ENCODE measurements around the gene CCDC159. TPM values are rescaled to one million over a fixed set of nuclear protein-coding genes. Genes with fewer than 3 reads are reported as not detected.
"Not testable (repeated sequence)": the region's sequence is repeated elsewhere in the genome, so short reads cannot be mapped to it uniquely, and the experiment has no call there.

Gene CCDC159
- total and polyA plus RNA-seq, 2 donors (not counting 1 experiment from before 2014, with no cell fraction given): 10.1 to 14.4 TPM

DNA sequence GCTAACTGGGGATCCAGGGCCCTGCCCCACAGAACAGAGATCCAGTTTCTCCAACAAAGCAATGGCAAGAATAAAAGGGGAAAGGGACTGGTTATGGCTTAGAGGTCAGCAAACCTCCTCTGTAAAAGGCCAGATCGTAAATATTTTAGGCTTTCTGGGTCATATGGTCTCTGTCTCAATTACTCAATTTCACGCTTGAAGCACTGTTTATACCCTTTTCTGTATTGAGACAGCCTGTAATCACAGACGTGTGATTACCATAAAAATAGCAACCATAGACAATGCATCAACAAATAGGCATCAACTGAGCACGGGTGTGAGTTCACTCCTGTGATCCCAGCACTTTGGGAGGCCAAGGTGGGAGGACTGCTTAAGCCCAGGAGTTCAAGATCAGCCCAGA is 16.2 kb upstream of the CCDC159 start:
- TF ChIP-seq, protein P1, sequence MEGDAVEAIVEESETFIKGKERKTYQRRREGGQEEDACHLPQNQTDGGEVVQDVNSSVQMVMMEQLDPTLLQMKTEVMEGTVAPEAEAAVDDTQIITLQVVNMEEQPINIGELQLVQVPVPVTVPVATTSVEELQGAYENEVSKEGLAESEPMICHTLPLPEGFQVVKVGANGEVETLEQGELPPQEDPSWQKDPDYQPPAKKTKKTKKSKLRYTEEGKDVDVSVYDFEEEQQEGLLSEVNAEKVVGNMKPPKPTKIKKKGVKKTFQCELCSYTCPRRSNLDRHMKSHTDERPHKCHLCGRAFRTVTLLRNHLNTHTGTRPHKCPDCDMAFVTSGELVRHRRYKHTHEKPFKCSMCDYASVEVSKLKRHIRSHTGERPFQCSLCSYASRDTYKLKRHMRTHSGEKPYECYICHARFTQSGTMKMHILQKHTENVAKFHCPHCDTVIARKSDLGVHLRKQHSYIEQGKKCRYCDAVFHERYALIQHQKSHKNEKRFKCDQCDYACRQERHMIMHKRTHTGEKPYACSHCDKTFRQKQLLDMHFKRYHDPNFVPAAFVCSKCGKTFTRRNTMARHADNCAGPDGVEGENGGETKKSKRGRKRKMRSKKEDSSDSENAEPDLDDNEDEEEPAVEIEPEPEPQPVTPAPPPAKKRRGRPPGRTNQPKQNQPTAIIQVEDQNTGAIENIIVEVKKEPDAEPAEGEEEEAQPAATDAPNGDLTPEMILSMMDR (conservative IDR thresholded peaks at IDR 0.05 in 1 of 2, IDR thresholded peaks at IDR 0.05 in 1 of 2; ENCODE audit: low read depth in 1 of 2, low read length in 2 of 2): no peak
- no peak for TF ChIP-seq EZH2 (IDR thresholded peaks at IDR 0.05; ENCODE audit: low read length, missing control alignments)

DNA sequence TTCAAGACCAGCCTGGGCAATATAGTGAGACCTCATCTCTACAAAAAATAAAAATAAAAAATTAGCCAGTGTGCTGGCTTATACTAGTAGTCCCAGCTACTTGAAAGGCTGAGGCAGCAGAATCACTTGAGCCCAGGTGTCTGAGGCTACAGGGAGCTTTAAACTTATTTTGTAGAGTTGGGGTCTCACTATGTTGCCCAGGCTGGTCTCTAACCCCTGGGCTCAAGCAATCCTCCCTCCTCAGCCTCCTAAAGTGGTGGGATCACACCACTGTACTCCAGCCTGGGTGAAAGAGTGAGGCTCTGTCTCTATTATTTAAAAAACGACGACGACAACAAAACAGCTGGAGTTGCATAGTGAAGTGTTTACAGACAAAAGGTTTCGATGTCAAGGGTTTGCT is 14.8 kb upstream of the CCDC159 start:
- H3K4me3 ChIP-seq (replicated peaks in 1 of 4; ENCODE audit: control extremely low read depth in 1 of 4, insufficient read depth in 1 of 4, low read depth in 3 of 4, low read length in 4 of 4): no peak overlapping the region
- no peaks in the 10 kb centered on the region for H4K20me1 ChIP-seq (ENCODE audit: control insufficient read depth, extremely low read depth, insufficient read depth, low read length)
- peaks cover 2% of the 10 kb centered on the region for H3K36me3 ChIP-seq (ENCODE audit: control insufficient read depth, insufficient read depth, low read length)
- no peak overlapping the region for H3K4me2 ChIP-seq (ENCODE audit: extremely low read depth, insufficient read depth, low read length)
- no peaks in the 10 kb centered on the region for H3K9me3 ChIP-seq (ENCODE audit: control insufficient read depth, insufficient read depth, low read depth, low read length)
- no peaks in the 10 kb centered on the region for H3K4me1 ChIP-seq (ENCODE audit: control insufficient read depth, extremely low read depth, insufficient read depth, low read length)
- no peak for DNase-seq (ENCODE audit: low read depth in 2 of 2)
- no peaks in the 10 kb centered on the region for H3K79me2 ChIP-seq (ENCODE audit: control insufficient read depth, insufficient read depth, low read length)
- H3K9ac ChIP-seq (ENCODE audit: insufficient read depth, low read length): no peak overlapping the region
- no peaks in the 10 kb centered on the region for H3K27me3 ChIP-seq (ENCODE audit: control insufficient read depth, insufficient read depth, low read length)
- H3K27ac ChIP-seq (ENCODE audit: insufficient read depth, low read length): no peak overlapping the region
- no peak for TF ChIP-seq EZH2 (IDR thresholded peaks at IDR 0.05; ENCODE audit: low read length, missing control alignments)
- TF ChIP-seq, protein P1 (conservative IDR thresholded peaks at IDR 0.05 in 1 of 2, IDR thresholded peaks at IDR 0.05 in 1 of 2; ENCODE audit: low read depth in 1 of 2, low read length in 2 of 2): no peak
- no peak overlapping the region for H2AFZ ChIP-seq (ENCODE audit: low read length)

More for the DNA sequence above, 16.2 kb upstream of the CCDC159 start:
- H3K4me1 ChIP-seq (ENCODE audit: control insufficient read depth, extremely low read depth, insufficient read depth, low read length): no peaks in the 10 kb centered on the region
- no peaks in the 10 kb centered on the region for H3K79me2 ChIP-seq (ENCODE audit: control insufficient read depth, insufficient read depth, low read length)
- H3K27me3 ChIP-seq (ENCODE audit: control insufficient read depth, insufficient read depth, low read length): no peaks in the 10 kb centered on the region
- no peak overlapping the region for H3K4me2 ChIP-seq (ENCODE audit: extremely low read depth, insufficient read depth, low read length)
- H3K36me3 ChIP-seq (ENCODE audit: control insufficient read depth, insufficient read depth, low read length): no peaks in the 10 kb centered on the region
- H3K9ac ChIP-seq (ENCODE audit: insufficient read depth, low read length): no peak overlapping the region
- DNase-seq (ENCODE audit: low read depth in 2 of 2): no peak
- H2AFZ ChIP-seq (ENCODE audit: low read length): no peak overlapping the region
- no peak overlapping the region for H3K4me3 ChIP-seq (replicated peaks in 1 of 4; ENCODE audit: control extremely low read depth in 1 of 4, insufficient read depth in 1 of 4, low read depth in 3 of 4, low read length in 4 of 4)
- no peaks in the 10 kb centered on the region for H3K9me3 ChIP-seq (ENCODE audit: control insufficient read depth, insufficient read depth, low read depth, low read length)
- no peak overlapping the region for H3K27ac ChIP-seq (ENCODE audit: insufficient read depth, low read length)
- H4K20me1 ChIP-seq (ENCODE audit: control insufficient read depth, extremely low read depth, insufficient read depth, low read length): no peaks in the 10 kb centered on the region

DNA sequence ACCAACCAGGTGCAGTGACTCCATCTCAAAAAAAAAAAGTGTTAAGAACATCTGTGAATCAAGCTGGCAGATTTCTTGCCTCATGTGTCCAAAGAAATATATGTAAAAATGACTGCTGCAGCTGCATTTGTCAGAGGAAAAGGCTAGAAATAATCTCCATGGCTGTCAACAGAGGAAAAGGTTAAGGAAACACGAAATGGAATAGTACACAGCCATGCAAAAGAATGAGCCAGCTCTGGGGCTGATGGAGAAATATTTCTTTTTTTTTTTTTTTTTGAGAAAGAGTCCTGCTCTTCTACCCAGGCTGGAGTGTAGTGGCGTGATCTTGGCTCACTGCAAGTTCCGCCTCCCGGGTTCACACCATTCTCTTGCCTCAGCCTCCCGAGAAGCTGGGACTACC is 13.5 kb upstream of the CCDC159 start:
- Histone ChIP-seq H3K4me1 (ENCODE audit: control insufficient read depth, extremely low read depth, insufficient read depth, low read length) (no peaks in the 10 kb centered on the region), H2AFZ (ENCODE audit: low read length) (no peak overlapping the region), H3K4me2 (ENCODE audit: extremely low read depth, insufficient read depth, low read length) (no peak overlapping the region), H3K27ac (ENCODE audit: insufficient read depth, low read length) (no peak overlapping the region), H3K36me3 (ENCODE audit: control insufficient read depth, insufficient read depth, low read length) (peaks cover 2% of the 10 kb centered on the region), H3K9me3 (ENCODE audit: control insufficient read depth, insufficient read depth, low read depth, low read length) (no peaks in the 10 kb centered on the region), H3K79me2 (ENCODE audit: control insufficient read depth, insufficient read depth, low read length) (no peaks in the 10 kb centered on the region), H4K20me1 (ENCODE audit: control insufficient read depth, extremely low read depth, insufficient read depth, low read length) (no peaks in the 10 kb centered on the region), H3K27me3 (ENCODE audit: control insufficient read depth, insufficient read depth, low read length) (no peaks in the 10 kb centered on the region), H3K4me3 (replicated peaks in 1 of 4; ENCODE audit: control extremely low read depth in 1 of 4, insufficient read depth in 1 of 4, low read depth in 3 of 4, low read length in 4 of 4) (no peak overlapping the region), H3K9ac (ENCODE audit: insufficient read depth, low read length) (no peak overlapping the region)
- TF ChIP-seq, protein P1 (conservative IDR thresholded peaks at IDR 0.05 in 1 of 2, IDR thresholded peaks at IDR 0.05 in 1 of 2; ENCODE audit: low read depth in 1 of 2, low read length in 2 of 2): no peak
- no peak for TF ChIP-seq EZH2 (IDR thresholded peaks at IDR 0.05; ENCODE audit: low read length, missing control alignments)
- DNase-seq (ENCODE audit: low read depth in 2 of 2): no peak

DNA sequence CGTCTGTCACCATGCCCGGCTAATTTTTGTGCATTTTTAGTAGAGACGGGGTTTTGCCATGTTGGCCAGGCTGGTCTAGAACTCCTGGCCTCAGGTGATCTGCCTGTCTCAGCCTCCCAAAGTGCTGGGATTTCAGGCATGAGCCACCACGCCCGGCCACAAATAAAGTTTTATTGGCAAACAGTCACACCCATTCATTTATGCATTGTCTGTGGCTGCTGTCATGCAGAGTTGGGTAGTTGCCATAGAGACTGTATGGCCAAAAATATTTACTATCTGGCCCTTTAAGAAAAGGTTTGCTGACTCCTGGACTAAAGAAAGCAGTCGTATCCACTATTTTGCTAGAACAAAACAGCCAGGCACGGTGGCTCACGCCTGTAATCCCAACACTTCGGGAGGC is 12.5 kb upstream of the CCDC159 start:
- not testable (repeated sequence) for H3K36me3 ChIP-seq (ENCODE audit: control insufficient read depth, insufficient read depth, low read length); DNase-seq (ENCODE audit: low read depth in 2 of 2); H3K79me2 ChIP-seq (ENCODE audit: control insufficient read depth, insufficient read depth, low read length); H3K9ac ChIP-seq (ENCODE audit: insufficient read depth, low read length); H3K27ac ChIP-seq (ENCODE audit: insufficient read depth, low read length); H3K4me1 ChIP-seq (ENCODE audit: control insufficient read depth, extremely low read depth, insufficient read depth, low read length); H3K27me3 ChIP-seq (ENCODE audit: control insufficient read depth, insufficient read depth, low read length); H2AFZ ChIP-seq (ENCODE audit: low read length); H3K9me3 ChIP-seq (ENCODE audit: control insufficient read depth, insufficient read depth, low read depth, low read length); H4K20me1 ChIP-seq (ENCODE audit: control insufficient read depth, extremely low read depth, insufficient read depth, low read length); H3K4me2 ChIP-seq (ENCODE audit: extremely low read depth, insufficient read depth, low read length); H3K4me3 ChIP-seq (replicated peaks in 1 of 4; ENCODE audit: control extremely low read depth in 1 of 4, insufficient read depth in 1 of 4, low read depth in 3 of 4, low read length in 4 of 4)

Data from fibroblast of lung (primary cell).